Measurements from ENCODE around the gene SIM2. TPM values are rescaled to one million over a fixed set of nuclear protein-coding genes. Genes with fewer than 3 reads are reported as not detected.
A peak's percentile ranks its signal among the peaks of the same experiment; 100 is the strongest.
"Not testable (repeated sequence)": the region's sequence is repeated elsewhere in the genome, so short reads cannot be mapped to it uniquely, and the experiment has no call there.

SIM2 gene, protein sequence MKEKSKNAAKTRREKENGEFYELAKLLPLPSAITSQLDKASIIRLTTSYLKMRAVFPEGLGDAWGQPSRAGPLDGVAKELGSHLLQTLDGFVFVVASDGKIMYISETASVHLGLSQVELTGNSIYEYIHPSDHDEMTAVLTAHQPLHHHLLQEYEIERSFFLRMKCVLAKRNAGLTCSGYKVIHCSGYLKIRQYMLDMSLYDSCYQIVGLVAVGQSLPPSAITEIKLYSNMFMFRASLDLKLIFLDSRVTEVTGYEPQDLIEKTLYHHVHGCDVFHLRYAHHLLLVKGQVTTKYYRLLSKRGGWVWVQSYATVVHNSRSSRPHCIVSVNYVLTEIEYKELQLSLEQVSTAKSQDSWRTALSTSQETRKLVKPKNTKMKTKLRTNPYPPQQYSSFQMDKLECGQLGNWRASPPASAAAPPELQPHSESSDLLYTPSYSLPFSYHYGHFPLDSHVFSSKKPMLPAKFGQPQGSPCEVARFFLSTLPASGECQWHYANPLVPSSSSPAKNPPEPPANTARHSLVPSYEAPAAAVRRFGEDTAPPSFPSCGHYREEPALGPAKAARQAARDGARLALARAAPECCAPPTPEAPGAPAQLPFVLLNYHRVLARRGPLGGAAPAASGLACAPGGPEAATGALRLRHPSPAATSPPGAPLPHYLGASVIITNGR
- 0.32 TPM in 1 of 2 replicates, not detected in the other for total RNA-seq

DNA sequence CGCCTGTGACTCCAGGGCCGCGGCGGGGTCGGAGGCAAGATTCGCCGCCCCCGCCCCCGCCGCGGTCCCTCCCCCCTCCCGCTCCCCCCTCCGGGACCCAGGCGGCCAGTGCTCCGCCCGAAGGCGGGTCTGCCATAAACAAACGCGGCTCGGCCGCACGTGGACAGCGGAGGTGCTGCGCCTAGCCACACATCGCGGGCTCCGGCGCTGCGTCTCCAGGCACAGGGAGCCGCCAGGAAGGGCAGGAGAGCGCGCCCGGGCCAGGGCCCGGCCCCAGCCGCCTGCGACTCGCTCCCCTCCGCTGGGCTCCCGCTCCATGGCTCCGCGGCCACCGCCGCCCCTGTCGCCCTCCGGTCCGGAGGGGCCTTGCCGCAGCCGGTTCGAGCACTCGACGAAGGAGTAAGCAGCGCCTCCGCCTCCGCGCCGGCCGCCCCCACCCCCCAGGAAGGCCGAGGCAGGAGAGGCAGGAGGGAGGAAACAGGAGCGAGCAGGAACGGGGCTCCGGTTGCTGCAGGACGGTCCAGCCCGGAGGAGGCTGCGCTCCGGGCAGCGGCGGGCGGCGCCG is at the start of gene SIM2:
Gene SIM2, plus strand, starts transcription at position 135 of the 565 bp plus-strand sequence. CDS start 632 bp downstream, outside the sequence.
- peak within 1 kb of the TSS; percentile 12 for H3K4me3 ChIP-seq (ENCODE audit: low read depth, low read length)
- TF ChIP-seq, protein P1, sequence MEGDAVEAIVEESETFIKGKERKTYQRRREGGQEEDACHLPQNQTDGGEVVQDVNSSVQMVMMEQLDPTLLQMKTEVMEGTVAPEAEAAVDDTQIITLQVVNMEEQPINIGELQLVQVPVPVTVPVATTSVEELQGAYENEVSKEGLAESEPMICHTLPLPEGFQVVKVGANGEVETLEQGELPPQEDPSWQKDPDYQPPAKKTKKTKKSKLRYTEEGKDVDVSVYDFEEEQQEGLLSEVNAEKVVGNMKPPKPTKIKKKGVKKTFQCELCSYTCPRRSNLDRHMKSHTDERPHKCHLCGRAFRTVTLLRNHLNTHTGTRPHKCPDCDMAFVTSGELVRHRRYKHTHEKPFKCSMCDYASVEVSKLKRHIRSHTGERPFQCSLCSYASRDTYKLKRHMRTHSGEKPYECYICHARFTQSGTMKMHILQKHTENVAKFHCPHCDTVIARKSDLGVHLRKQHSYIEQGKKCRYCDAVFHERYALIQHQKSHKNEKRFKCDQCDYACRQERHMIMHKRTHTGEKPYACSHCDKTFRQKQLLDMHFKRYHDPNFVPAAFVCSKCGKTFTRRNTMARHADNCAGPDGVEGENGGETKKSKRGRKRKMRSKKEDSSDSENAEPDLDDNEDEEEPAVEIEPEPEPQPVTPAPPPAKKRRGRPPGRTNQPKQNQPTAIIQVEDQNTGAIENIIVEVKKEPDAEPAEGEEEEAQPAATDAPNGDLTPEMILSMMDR (IDR thresholded peaks at IDR 0.05; ENCODE audit: insufficient read depth, low read depth, low read length) = no peak
- DNase-seq (ENCODE audit: low read depth) = no peak

DNA sequence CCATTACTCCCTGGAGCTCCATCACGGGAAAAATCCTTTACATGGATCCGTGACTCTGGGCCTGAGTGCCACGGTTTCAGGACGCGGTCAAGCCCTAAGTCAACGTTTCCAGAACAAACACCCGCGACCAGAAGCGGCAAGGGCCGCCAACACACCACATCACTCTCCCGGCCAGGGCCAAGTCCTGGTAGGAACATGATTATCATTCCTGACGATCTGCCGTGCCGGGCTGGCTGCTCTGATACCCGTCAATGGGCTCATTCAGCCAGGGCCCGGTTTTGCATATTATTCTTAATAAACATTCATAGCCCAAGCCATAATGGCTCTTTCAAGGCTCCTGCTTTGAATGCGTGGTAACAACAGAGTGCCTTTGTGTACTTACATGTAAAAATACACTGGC is 44.6 kb upstream of the SIM2 start:
- DNase-seq (ENCODE audit: low read depth) = no peak
- TF ChIP-seq, protein P1 (IDR thresholded peaks at IDR 0.05; ENCODE audit: insufficient read depth, low read depth, low read length) = no peak
- no peak overlapping the region for H3K4me3 ChIP-seq (ENCODE audit: low read depth, low read length)

DNA sequence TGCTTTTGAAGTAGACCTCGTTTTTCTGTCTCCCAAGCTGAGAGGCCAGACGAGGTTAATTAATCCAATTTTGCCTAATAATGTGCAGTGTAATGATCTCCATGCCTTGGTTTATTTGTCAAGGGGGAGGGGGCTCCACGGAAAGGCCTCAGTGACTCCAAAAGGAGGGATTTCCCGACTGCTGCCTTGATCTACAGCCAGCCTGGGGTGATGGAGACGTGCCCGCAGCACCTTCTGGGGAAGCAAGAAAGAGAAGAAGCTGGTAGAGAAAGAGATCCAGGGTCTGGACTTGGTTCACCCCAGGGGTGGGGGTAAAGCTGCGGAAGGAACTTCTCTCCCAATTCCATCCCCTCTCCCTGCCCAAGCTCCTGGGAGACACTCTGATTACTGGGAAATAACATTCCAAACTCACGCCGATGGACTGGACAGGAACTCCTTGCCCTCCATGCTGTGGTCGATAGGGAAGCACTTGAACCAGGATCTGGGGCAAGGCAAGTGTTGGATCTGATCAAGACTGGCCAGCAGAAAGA is 44.1 kb upstream of the SIM2 start:
- TF ChIP-seq, protein P1 (IDR thresholded peaks at IDR 0.05; ENCODE audit: insufficient read depth, low read depth, low read length) = no peak
- DNase-seq (ENCODE audit: low read depth) = no peak
- H3K4me3 ChIP-seq (ENCODE audit: low read depth, low read length) = no peak overlapping the region

DNA sequence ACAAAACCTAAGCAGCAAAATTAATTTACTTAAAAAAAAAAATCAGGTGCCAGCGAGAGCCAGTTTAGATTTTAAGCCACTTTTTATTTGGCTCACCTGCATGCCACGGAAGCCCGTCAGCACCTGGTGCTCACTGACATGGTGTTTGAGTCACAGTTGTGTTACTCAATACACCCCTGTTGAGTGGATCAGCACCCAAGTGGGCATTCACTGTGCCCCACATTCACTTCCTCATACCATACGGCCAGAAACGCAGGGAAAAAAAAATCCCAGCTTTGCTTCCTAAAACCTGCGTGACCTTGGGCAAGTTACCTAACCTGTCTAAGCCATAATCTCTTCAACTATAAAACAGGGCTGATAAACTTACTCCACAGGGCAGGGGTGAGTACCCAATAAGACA is 42.8 kb upstream of the SIM2 start:
- TF ChIP-seq, protein P1 (IDR thresholded peaks at IDR 0.05; ENCODE audit: insufficient read depth, low read depth, low read length) = no peak
- H3K4me3 ChIP-seq (ENCODE audit: low read depth, low read length) = no peak overlapping the region
- DNase-seq (ENCODE audit: low read depth) = no peak

DNA sequence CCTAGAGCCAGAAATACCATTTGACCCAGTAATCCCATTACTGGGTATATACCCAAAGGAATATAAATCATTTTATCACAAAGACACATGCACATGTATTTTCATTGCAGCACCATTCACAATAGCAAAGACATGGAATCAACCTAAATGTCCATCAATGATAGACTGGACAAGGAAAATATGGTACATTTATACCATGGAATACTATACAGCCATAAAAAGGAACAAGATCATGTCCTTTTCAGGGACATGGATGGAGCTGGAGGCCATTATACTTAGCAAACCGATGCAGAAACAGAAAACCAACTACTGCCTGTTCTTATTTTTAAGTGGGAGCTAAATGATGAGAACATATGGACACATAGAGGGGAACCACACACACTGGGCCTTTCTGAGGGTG is 41.6 kb upstream of the SIM2 start:
- H3K4me3 ChIP-seq (ENCODE audit: low read depth, low read length); DNase-seq (ENCODE audit: low read depth): not testable (repeated sequence)

DNA sequence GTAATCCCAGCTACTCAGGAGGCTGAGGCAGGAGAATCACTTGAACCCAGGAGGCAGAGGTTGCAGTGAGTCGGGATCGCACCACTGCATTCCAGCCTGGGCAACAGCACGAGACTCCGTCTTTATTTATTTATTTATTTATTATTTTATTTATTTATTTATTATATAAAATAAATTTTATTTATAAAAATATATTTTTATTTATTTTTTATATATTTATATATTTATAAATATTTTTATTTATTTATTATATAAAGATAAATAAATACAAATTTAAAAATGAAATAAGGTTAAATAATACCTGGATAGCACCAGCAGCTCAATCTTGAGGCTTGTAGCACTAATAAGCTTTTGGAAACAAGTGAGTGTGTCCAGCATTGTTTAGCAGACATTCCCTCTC is 40.9 kb upstream of the SIM2 start:
- no peak for DNase-seq (ENCODE audit: low read depth)
- no peak overlapping the region for H3K4me3 ChIP-seq (ENCODE audit: low read depth, low read length)
- TF ChIP-seq, protein P1 (IDR thresholded peaks at IDR 0.05; ENCODE audit: insufficient read depth, low read depth, low read length) = no peak

DNA sequence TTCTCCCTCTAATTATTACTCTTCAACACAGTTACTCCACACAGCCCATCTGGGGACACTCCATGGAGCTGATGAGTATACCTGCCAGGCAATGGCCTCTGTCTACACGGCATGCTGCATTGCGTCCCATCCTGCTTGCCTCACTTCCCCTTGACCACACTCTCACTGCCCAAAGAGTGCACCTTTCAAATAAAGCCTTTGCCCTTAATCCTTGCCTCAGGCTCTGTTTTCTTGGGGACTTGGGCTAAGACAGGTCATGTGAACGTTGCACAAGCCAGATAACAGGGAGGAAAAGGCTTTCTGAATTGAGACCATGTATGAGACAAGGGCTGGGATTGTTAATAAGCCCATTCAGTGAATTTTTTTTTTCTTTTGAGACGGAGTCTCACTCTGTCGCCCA is 40.0 kb upstream of the SIM2 start:
- no peak overlapping the region for H3K4me3 ChIP-seq (ENCODE audit: low read depth, low read length)
- TF ChIP-seq, protein P1 (IDR thresholded peaks at IDR 0.05; ENCODE audit: insufficient read depth, low read depth, low read length) = no peak
- DNase-seq (ENCODE audit: low read depth) = no peak

Measured in fibroblast of villous mesenchyme (primary cell).